Measurements from ENCODE around the gene CAPN12. TPM values are rescaled to one million over a fixed set of nuclear protein-coding genes. Genes with fewer than 3 reads are reported as not detected.
"Not testable (repeated sequence)": the region's sequence is repeated elsewhere in the genome, so short reads cannot be mapped to it uniquely, and the experiment has no call there.

CAPN12 gene
- total RNA-seq, 4 donors from 2014 or later: 0.83 to 8.4 (median 8.2) TPM; not detected in 1

DNA sequence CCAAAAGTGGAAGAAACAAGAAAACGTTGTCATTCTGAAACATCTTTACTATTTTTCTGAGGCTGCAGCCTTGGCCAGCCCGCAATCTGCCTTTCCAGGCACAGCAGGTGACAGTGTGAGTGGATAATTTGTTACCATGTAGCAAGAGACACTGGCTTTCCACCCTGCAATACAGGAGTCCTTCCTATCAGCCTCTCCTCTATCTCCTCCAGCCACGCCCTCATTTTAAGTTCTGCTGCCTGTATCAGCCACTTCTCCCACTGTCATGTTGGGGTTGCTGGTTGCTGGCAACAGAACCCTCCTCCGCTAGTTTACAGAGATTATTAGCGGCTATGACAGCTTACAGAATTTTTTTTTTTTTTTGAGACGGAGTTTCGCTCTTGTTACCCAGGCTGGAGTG lies 36.8 kb upstream of the CAPN12 start:
- TF ChIP-seq, protein P1, sequence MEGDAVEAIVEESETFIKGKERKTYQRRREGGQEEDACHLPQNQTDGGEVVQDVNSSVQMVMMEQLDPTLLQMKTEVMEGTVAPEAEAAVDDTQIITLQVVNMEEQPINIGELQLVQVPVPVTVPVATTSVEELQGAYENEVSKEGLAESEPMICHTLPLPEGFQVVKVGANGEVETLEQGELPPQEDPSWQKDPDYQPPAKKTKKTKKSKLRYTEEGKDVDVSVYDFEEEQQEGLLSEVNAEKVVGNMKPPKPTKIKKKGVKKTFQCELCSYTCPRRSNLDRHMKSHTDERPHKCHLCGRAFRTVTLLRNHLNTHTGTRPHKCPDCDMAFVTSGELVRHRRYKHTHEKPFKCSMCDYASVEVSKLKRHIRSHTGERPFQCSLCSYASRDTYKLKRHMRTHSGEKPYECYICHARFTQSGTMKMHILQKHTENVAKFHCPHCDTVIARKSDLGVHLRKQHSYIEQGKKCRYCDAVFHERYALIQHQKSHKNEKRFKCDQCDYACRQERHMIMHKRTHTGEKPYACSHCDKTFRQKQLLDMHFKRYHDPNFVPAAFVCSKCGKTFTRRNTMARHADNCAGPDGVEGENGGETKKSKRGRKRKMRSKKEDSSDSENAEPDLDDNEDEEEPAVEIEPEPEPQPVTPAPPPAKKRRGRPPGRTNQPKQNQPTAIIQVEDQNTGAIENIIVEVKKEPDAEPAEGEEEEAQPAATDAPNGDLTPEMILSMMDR (IDR thresholded peaks at IDR 0.05): no peak
- no peak for TF ChIP-seq POLR2A (IDR thresholded peaks at IDR 0.05)
- intact Hi-C loops (cut with DNase I; ENCODE audit: low total_unique reads): no loop called here
- Histone ChIP-seq H3K27me3 (no peaks in the 10 kb centered on the region), H3K27ac (no peak overlapping the region), H3K4me3 (no peak overlapping the region), H3K4me1 (no peaks in the 10 kb centered on the region), H3K36me3 (no peaks in the 10 kb centered on the region), H3K9me3 (no peaks in the 10 kb centered on the region)
- DNase-seq: no peak

DNA sequence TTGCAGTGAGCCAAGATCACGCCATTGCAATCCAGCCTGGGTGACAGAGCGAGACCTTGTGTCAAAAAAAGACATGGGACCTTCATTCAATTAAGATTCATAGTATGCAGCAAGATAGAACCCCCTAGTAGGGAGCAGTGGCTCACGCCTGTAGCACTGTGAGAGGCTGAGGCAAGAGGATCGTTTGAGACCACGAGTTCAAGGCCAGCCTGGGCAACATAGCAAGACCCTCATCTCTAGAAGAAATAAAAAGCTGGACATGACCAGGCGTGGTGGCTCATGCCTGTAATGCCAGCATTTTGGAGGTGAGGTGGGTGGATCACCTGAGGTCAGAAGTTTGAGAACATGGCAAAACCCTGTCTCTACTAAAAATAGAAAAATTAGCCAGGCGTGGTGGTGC lies 36.2 kb upstream of the CAPN12 start:
- intact Hi-C loops (cut with DNase I; ENCODE audit: low total_unique reads): no loop called here
- DNase-seq: no peak
- no peaks in the 10 kb centered on the region for H3K9me3 ChIP-seq

DNA sequence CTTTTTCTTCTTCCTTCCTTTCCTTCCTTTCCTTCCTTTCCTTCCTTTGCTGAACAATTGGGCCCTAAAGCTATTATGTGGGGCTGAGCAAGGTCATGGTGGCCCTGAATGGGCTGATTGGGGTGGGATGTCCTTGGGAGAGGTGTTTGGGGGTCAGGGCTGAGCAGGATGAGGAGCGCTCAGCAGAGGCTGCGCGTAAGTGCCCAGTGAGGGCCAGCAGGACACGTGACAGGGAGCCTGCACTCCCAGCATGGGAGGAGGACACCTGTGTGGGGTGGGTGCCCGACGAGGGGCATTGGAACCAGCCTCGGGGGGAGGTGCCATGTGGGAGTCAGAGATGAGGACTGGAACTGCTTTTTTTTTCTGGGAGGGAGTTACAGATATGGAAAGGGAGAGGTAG lies 34.5 kb upstream of the CAPN12 start:
- no peak for TF ChIP-seq POLR2A (IDR thresholded peaks at IDR 0.05)
- TF ChIP-seq, protein P1 (IDR thresholded peaks at IDR 0.05): no peak
- H3K36me3 ChIP-seq: no peaks in the 10 kb centered on the region
- no peaks in the 10 kb centered on the region for H3K9me3 ChIP-seq
- no peak overlapping the region for H3K27ac ChIP-seq
- H3K27me3 ChIP-seq: no peaks in the 10 kb centered on the region
- intact Hi-C loops (cut with DNase I; ENCODE audit: low total_unique reads): no loop called here
- DNase-seq: no peak
- H3K4me3 ChIP-seq: no peak overlapping the region
- no peaks in the 10 kb centered on the region for H3K4me1 ChIP-seq

More for the DNA sequence above, 36.2 kb upstream of the CAPN12 start:
- Histone ChIP-seq H3K27ac (no peak overlapping the region), H3K4me3 (no peak overlapping the region), H3K4me1 (no peaks in the 10 kb centered on the region), H3K36me3 (no peaks in the 10 kb centered on the region), H3K27me3 (no peaks in the 10 kb centered on the region)
- no peak for TF ChIP-seq POLR2A (IDR thresholded peaks at IDR 0.05)

DNA sequence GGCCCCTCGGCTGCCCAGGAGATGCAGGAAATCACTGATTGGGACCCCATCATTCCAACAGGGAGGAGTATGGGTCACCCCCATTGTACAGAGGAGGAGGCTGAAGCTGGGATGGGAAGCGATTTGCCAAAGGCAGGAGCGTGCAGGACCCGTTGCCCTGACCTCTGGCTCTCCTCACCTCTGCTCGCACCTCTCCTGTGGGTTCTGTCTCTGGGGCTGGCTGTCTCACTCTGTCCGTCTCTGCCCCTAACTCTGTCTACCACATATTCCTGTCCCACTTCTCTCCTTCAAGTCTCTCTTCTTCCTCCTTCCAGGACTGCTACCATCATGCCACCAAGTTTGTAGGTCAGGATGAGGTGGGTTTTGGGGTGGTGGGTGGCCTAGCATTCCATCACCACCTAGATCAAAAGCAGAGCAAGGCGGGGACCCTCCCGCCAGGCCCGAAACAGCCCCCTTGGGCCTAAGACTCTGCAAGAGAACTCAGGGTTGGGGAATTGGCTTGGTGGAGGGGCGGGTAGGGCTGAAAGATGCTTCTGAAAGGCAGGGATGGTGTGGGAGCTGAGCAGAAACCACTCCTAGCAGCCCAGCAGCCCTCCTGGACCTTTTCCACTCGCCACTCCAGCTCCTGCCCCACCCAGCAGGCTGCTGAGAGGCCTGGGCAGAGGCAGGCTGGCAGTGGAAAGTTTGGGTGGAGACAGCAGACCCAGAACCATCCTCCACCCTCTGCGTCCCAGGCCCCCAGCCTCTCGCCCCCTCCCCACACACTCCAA lies 30.1 kb upstream of the CAPN12 start:
- no peak overlapping the region for H3K27ac ChIP-seq
- H3K4me3 ChIP-seq: no peak overlapping the region
- no peaks in the 10 kb centered on the region for H3K36me3 ChIP-seq
- no peak for DNase-seq
- no peaks in the 10 kb centered on the region for H3K4me1 ChIP-seq
- intact Hi-C loops (cut with DNase I; ENCODE audit: low total_unique reads): no loop called here
- no peaks in the 10 kb centered on the region for H3K9me3 ChIP-seq
- TF ChIP-seq, protein P1 (IDR thresholded peaks at IDR 0.05): no peak
- TF ChIP-seq POLR2A (IDR thresholded peaks at IDR 0.05): no peak
- no peaks in the 10 kb centered on the region for H3K27me3 ChIP-seq

DNA sequence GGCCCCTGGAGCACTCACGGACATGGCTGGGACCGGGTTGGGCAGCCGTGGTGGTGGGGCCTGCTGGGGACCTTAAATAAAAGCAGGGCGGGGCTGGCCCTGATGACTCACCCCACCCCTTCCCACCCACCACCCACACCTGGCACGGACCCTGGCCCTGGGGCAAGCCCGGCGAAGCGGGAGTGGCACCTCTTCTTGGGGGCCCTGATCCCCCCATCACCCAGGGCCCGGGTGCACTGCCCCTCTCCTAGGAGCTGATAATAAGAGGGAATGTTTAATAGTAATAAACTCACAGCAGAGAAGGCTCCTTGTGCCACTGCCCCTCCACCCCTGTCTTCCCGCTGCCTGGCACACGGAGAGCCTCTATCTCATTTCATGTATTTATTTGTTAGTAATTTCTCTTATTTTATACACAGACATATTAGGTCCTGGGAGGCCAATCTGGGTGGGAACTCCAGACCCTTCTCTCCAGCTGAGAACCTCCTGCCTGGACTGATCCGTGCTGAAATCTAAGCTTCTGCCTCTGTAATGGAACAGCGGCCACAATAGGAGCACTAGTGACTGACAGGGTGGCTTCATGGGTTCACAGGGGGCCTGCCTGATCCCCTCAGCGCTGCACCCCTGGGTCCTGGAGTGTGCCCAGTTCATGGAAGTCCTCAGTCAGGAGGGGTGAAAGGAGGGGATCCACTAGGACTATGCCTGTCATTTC lies 29.3 kb upstream of the CAPN12 start, which contains the start of gene LGALS7:
LGALS7 (minus strand) TSS at position 49 of the 709 bp plus-strand sequence; CDS start at position 24, 25 bp downstream.
- H3K27ac ChIP-seq: no peak within 1 kb of the TSS
- intact Hi-C loops (cut with DNase I; ENCODE audit: low total_unique reads): no loop called here
- DNase-seq: no peak
- no peaks in the 10 kb centered on the region for H3K27me3 ChIP-seq
- TF ChIP-seq, protein P1 (IDR thresholded peaks at IDR 0.05): no peak
- no peak for TF ChIP-seq POLR2A (IDR thresholded peaks at IDR 0.05)
- no peaks in the 10 kb centered on the region for H3K4me1 ChIP-seq
- H3K4me3 ChIP-seq: no peak within 1 kb of the TSS
- no peaks in the 10 kb centered on the region for H3K36me3 ChIP-seq
- no peaks in the 10 kb centered on the region for H3K9me3 ChIP-seq

DNA sequence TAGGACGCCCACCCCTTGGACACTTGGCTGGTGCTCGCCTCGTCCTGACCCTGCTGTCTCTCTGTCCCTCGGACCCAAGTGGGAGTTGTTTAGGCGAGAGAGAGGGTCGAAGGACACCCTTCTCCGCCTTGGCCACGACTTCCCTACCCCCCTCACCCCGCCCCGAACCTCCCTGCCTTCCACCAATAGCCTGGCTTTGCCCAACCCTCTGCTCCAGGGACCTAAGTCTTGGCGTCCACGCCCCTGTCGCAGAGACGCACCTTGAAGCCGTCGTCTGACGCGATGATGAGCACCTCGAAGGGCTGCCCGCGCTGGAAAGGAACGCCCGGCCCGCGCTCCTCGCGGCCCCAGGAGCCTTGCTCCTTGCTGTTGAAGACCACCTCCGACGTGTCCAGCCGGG lies 27.3 kb upstream of the CAPN12 start:
- H3K36me3 ChIP-seq; H3K4me1 ChIP-seq; H3K9me3 ChIP-seq; H3K27me3 ChIP-seq; intact Hi-C loops (cut with DNase I; ENCODE audit: low total_unique reads); DNase-seq; H3K4me3 ChIP-seq; H3K27ac ChIP-seq: not testable (repeated sequence)

DNA sequence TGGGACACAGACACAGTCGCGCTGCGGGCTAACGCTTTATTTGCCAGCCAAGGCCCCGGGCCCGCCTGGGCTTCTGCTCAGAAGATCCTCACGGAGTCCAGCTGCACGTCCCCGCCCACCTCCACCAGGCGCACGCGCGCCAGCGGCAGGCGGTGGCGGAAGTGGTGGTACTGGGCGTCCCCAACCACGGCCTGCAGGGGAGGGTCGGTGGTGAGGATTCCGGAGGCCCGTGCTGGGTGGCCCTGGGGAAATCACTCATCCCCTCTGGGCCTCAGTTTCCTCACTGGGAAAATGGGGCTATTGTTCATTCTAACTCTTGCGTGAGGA lies 26.6 kb upstream of the CAPN12 start:
- H3K36me3 ChIP-seq; H3K9me3 ChIP-seq; H3K27ac ChIP-seq; DNase-seq; H3K27me3 ChIP-seq; H3K4me3 ChIP-seq; intact Hi-C loops (cut with DNase I; ENCODE audit: low total_unique reads); H3K4me1 ChIP-seq: not testable (repeated sequence)

DNA sequence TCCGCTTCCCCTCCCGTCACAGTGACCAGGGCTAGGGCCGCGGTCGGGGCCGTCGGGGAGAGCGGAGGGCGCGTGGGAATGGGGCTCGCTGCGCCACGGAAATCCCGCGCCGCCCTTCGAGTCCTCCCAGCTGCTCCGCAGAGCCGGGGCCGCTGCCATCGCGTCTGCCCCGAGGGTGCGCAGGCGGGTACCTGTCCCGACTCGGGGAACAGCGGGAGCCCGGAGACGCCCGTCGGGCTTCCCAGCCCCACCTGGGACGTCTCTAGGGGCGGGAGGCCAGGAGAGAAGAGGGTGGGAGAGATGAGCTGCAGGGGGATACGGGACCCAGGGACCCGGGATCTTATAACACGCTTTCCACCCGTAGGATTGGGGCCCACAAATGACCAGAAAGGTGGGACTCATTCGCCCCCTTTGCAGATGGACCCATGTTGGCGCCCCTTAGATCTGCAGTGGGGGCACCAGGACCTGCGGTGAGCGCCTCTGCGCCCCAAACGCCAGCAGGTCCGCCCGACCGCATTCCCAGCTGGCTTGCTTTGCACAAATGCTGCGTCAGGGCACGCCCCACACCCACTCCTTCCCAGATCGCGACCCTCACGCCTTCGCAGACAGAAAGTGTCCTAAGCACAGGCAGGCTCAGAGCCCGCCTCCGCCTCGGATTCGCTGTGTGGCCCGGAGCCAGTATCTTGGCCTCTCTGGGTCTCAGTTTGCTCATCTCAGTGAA lies 26.1 kb upstream of the CAPN12 start:
- peak overlapping the region in 1 of 2 donors; percentile 28 for H3K27ac ChIP-seq
- H3K27me3 ChIP-seq; H3K9me3 ChIP-seq; DNase-seq; H3K4me1 ChIP-seq; H3K36me3 ChIP-seq; intact Hi-C loops (cut with DNase I; ENCODE audit: low total_unique reads): not testable (repeated sequence)
- H3K4me3 ChIP-seq: peak overlapping the region in 1 of 2 donors; percentile 15

Data from uterus (tissue), 4 donors.